ENCODE results near the gene NUDT22.

DNA sequence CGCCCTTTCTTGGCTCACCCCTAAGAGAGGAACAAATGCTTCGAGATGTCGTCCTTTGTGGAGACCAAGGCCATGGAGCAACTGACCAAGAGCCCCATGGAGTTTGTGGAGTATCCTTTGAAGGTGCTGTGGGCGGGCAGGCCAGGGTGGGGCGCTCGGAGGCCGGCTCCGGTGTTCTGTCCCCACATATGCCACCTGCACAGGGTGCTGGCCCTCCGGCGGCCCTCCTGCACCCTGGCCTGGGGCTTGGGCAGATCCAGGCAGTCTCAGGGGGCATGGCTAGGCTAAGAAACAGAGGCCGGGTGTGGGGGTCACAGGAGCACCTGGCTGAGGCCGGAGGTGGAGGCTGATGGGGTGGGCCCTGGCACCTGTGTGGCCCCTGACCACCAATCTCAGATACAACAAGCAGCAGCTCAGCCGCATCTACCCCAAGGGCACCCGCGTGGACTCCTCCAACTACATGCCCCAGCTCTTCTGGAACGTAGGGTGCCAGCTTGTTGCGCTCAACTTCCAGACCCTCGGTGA is 35.5 kb downstream of the NUDT22 start:
- TF ChIP-seq, protein P1, sequence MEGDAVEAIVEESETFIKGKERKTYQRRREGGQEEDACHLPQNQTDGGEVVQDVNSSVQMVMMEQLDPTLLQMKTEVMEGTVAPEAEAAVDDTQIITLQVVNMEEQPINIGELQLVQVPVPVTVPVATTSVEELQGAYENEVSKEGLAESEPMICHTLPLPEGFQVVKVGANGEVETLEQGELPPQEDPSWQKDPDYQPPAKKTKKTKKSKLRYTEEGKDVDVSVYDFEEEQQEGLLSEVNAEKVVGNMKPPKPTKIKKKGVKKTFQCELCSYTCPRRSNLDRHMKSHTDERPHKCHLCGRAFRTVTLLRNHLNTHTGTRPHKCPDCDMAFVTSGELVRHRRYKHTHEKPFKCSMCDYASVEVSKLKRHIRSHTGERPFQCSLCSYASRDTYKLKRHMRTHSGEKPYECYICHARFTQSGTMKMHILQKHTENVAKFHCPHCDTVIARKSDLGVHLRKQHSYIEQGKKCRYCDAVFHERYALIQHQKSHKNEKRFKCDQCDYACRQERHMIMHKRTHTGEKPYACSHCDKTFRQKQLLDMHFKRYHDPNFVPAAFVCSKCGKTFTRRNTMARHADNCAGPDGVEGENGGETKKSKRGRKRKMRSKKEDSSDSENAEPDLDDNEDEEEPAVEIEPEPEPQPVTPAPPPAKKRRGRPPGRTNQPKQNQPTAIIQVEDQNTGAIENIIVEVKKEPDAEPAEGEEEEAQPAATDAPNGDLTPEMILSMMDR (IDR thresholded peaks at IDR 0.05; ENCODE audit: insufficient read depth, low read depth, low read length) = no peak
- TF ChIP-seq EZH2 (IDR thresholded peaks at IDR 0.05; ENCODE audit: insufficient read depth, low read length) = no peak
